GM13977 (cell line): ENCODE results near the gene TMEM175.

Experiments
- DNase-seq: peaks from one replicate; pipeline ENCODE4 v3.0.0; 2012; ENCODE audit warnings: low spot score
- CTCF ChIP-seq: IDR thresholded peaks from 2 replicates; pipeline ENCODE4 v1.5.1; 2012; ENCODE audit warnings: mild to moderate bottlenecking, control low read depth; ENCODE audit not compliant: insufficient read depth; ENCODE audit errors: extremely low read depth, missing control alignments
- in situ Hi-C: fragments of 300-500 bp; cut with MboI; formaldehyde crosslinking; loops from one replicate; pipeline ENCODE4 v1.12.0; 2022; ENCODE audit warnings: low sequenced_read_pairs, low pct_unique_long_range_greater_than_20kb, mixed read lengths, inconsistent platforms; ENCODE audit not compliant: unreplicated experiment

The TMEM175 gene

GRCh38 chr4:987624-988513, 55.6 kb downstream of the TMEM175 start:
- in situ Hi-C loops, result no loop called here
- no peak for DNase-seq
- no peak for TF ChIP-seq CTCF

- no peak for DNase-seq
- TF ChIP-seq CTCF, result no peak
- in situ Hi-C loops, result no loop called here
These were observed 56.8 kb downstream of the TMEM175 start for GRCh38 chr4:988726-989721.

- in situ Hi-C loops, result no loop called here
- DNase-seq, result no peak
- no peak for TF ChIP-seq CTCF
These were observed 57.6 kb downstream of the TMEM175 start for GRCh38 chr4:989722-990471.

GRCh38 chr4:990746-991367, 58.6 kb downstream of the TMEM175 start:
- no peak for DNase-seq
- TF ChIP-seq CTCF, result no peak
- in situ Hi-C loops, result no loop called here

GRCh38 chr4:991451-992296, 59.4 kb downstream of the TMEM175 start:
- in situ Hi-C loops, result no loop called here
- no peak for TF ChIP-seq CTCF
- DNase-seq, result no peak
